Testis (tissue), 3 donors: ENCODE results near the gene SLC27A2. TPM values are rescaled to one million over a fixed set of nuclear protein-coding genes. Genes with fewer than 3 reads are reported as not detected.

Source experiments
- DNase-seq: peaks from one replicate; pipeline ENCODE4 v3.0.0-alpha.2; 2019
- H3K27ac ChIP-seq, 2 donors: fragments of 200-600 bp; sonication (generic); one replicate each; pipeline ENCODE4 v1.5.1; 2019
- H3K27me3 ChIP-seq: fragments of 200-600 bp; sonication (generic); one replicate; pipeline ENCODE4 v1.5.1; 2019
- H3K36me3 ChIP-seq: fragments of 200-600 bp; sonication (generic); one replicate; pipeline ENCODE4 v1.5.1; 2017; ENCODE audit warnings: low read depth; ENCODE audit errors: missing control alignments
- H3K4me1 ChIP-seq: fragments of 200-600 bp; sonication (generic); one replicate; pipeline ENCODE4 v1.5.1; 2019
- H3K4me3 ChIP-seq, 2 donors: fragments of 200-600 bp; sonication (generic); one replicate each; pipeline ENCODE4 v1.5.1; 2017 to 2019
- H3K9me3 ChIP-seq: fragments of 200-600 bp; sonication (generic); one replicate; pipeline ENCODE4 v1.5.1; 2017
- CTCF ChIP-seq, 3 experiments: fragments of 450-650 bp in 2 of 3; fragments of 200-600 bp in 1 of 3; sonication (generic) in 1 of 3; IDR thresholded peaks; one replicate each; pipeline ENCODE4 v1.5.1; 2016 to 2019; ENCODE audit warnings: antibody characterized with exemption in 3 of 3, mild to moderate bottlenecking in 2 of 3, moderate library complexity in 1 of 3
- POLR2A ChIP-seq: fragments of 450-650 bp; IDR thresholded peaks from one replicate; pipeline ENCODE4 v1.6.1; 2017; ENCODE audit warnings: antibody characterized with exemption, mild to moderate bottlenecking, moderate library complexity
- whole genome bisulfite sequencing, 2 donors: methylation state at CpG; one replicate each; pipeline ENCODE4 v1.1.5; 2018; 5-methylcytosine and 5-hydroxymethylcytosine counted together
- intact Hi-C: fragments of 100-400 bp; cut with DNase I; formaldehyde crosslinking; loops from one replicate; pipeline ENCODE4 v1.15.1; 2023; ENCODE audit warnings: low total_unique reads
- polyA plus RNA-seq: library from polyadenylated mRNA; stranded (reverse); fragments of 350-450 nt; fragmentation: Illumina TruSeq; extraction: RNeasy Lipid Tissue Mini Kit (QIAGEN cat#74804); gene quantifications from one replicate; pipeline ENCODE4 v1.2.3, GENCODE V29; 2014; ENCODE audit warnings: low read depth, low replicate concordance; ENCODE audit not compliant: insufficient read depth
- total RNA-seq, 2 donors: library from RNA; depleted of rRNA; stranded (reverse); fragments of >200 nt; gene quantifications; one replicate each; pipeline ENCODE4 v1.2.3, GENCODE V29; 2016

Gene SLC27A2
- total and polyA plus RNA-seq, 3 donors from 2014 or later: 2.1 to 2.5 (median 2.2) TPM

- H3K27ac ChIP-seq: no peak overlapping the region
- no peaks in the 10 kb centered on the region for H3K4me1 ChIP-seq
- no peak for DNase-seq
- intact Hi-C loops: no loop called here
- no peaks in the 10 kb centered on the region for H3K36me3 ChIP-seq
- no peaks in the 10 kb centered on the region for H3K9me3 ChIP-seq
- no peak for TF ChIP-seq POLR2A
- no peak for TF ChIP-seq CTCF (IDR thresholded peaks at IDR 0.05)
- H3K4me3 ChIP-seq: no peak overlapping the region
- no peaks in the 10 kb centered on the region for H3K27me3 ChIP-seq
- 73 to 75% methylated on average over 6 of the region's 6 CpGs for WGBS, 2 donors
These were observed 68.9 kb downstream of the SLC27A2 start for GRCh38 chr15:50250760-50251394.

GRCh38 chr15:50251638-50252182, 69.7 kb downstream of the SLC27A2 start:
- intact Hi-C loops: no loop called here
- no peak overlapping the region for H3K27ac ChIP-seq
- TF ChIP-seq POLR2A: no peak
- TF ChIP-seq CTCF (IDR thresholded peaks at IDR 0.05): no peak
- H3K4me3 ChIP-seq: no peak overlapping the region
- DNase-seq: no peak
- H3K4me1 ChIP-seq: no peaks in the 10 kb centered on the region
- no peaks in the 10 kb centered on the region for H3K36me3 ChIP-seq
- H3K27me3 ChIP-seq: no peaks in the 10 kb centered on the region
- no peaks in the 10 kb centered on the region for H3K9me3 ChIP-seq
- WGBS, 2 donors: 70 to 81% methylated on average over 11 of the region's 11 CpGs

GRCh38 chr15:50252556-50252955, 70.6 kb downstream of the SLC27A2 start:
- no peaks in the 10 kb centered on the region for H3K4me1 ChIP-seq
- no peak overlapping the region for H3K4me3 ChIP-seq
- TF ChIP-seq POLR2A (no peak), CTCF (IDR thresholded peaks at IDR 0.05) (no peak)
- no peaks in the 10 kb centered on the region for H3K9me3 ChIP-seq
- 88% methylated on average over 8 to 11 of the region's 11 CpGs for WGBS, 2 donors
- no peak overlapping the region for H3K27ac ChIP-seq
- H3K36me3 ChIP-seq: no peaks in the 10 kb centered on the region
- no peaks in the 10 kb centered on the region for H3K27me3 ChIP-seq
- no peak for DNase-seq
- intact Hi-C loops: no loop called here

- H3K4me3 ChIP-seq: no peak overlapping the region
- no peak overlapping the region for H3K27ac ChIP-seq
- H3K27me3 ChIP-seq: no peaks in the 10 kb centered on the region
- 52 to 63% methylated on average over 5 of the region's 5 CpGs for WGBS, 2 donors
- no peaks in the 10 kb centered on the region for H3K4me1 ChIP-seq
- DNase-seq: no peak
- no peak for TF ChIP-seq CTCF (IDR thresholded peaks at IDR 0.05)
- no peak for TF ChIP-seq POLR2A
- intact Hi-C loops: no loop called here
- H3K36me3 ChIP-seq: no peaks in the 10 kb centered on the region
- H3K9me3 ChIP-seq: no peaks in the 10 kb centered on the region
These were observed 74.4 kb downstream of the SLC27A2 start for GRCh38 chr15:50256188-50257041.
